ENCODE results near the gene STK11.
A peak's percentile ranks its signal among the peaks of the same experiment; 100 is the strongest.

GRCh38 chr19:1261538-1261797 is 55.9 kb downstream of the STK11 start:
- TF ChIP-seq EZH2 (optimal IDR thresholded peaks at IDR 0.05; ENCODE audit: low read depth, low read length): no peak
- peak; percentile 37 for TF ChIP-seq CTCF (IDR thresholded peaks at IDR 0.05; ENCODE audit: low read length)

Data from MM.1S (cell line).